Fibroblast of skin of right quadriceps (primary cell): ENCODE measurements around the gene RIC1.
"Not testable (repeated sequence)": the region's sequence is repeated elsewhere in the genome, so short reads cannot be mapped to it uniquely, and the experiment has no call there.

ENCODE experiments used
- DNase-seq: peaks from one replicate; pipeline ENCODE4 v3.0.0-alpha.2; 2013

RIC1 gene

DNA sequence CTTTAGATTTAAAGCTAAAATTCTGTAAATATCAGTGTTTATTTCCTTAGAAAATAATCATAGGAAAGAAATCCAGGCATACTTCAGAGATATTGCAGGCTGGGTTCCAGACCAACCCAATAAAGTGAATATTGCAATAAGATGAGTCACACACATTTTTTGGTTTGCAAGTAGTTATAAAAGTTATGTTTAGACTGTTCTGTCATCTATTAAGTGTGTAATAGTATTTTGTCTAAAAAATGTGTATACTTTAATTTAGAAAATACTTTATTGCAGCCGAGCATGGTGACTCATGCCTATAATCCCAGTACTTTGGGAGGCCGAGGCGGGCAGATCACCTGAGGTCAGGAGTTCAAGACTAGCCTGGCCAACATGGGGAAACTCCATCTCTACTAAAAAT is 6.9 kb upstream of the RIC1 start:
- DNase-seq = peak; percentile 92

DNA sequence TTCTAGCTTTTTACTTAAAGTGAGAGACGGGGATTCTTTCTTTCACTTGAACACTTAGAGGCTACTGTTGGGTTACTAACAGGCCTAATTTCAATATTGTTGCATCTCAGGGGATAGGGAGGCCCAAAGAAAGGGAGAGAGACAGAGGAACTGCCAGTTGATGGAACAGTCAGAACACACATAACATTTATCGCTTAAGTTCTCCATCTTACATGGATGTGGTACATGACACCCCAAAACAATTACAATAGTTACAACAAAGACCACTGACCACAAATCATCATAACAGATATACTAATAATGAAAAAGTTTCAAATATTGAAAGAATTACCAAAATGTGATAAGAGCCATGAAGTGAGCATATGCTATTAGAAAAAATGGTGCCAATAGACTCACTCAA is 4.3 kb upstream of the RIC1 start:
- no peak for DNase-seq

DNA sequence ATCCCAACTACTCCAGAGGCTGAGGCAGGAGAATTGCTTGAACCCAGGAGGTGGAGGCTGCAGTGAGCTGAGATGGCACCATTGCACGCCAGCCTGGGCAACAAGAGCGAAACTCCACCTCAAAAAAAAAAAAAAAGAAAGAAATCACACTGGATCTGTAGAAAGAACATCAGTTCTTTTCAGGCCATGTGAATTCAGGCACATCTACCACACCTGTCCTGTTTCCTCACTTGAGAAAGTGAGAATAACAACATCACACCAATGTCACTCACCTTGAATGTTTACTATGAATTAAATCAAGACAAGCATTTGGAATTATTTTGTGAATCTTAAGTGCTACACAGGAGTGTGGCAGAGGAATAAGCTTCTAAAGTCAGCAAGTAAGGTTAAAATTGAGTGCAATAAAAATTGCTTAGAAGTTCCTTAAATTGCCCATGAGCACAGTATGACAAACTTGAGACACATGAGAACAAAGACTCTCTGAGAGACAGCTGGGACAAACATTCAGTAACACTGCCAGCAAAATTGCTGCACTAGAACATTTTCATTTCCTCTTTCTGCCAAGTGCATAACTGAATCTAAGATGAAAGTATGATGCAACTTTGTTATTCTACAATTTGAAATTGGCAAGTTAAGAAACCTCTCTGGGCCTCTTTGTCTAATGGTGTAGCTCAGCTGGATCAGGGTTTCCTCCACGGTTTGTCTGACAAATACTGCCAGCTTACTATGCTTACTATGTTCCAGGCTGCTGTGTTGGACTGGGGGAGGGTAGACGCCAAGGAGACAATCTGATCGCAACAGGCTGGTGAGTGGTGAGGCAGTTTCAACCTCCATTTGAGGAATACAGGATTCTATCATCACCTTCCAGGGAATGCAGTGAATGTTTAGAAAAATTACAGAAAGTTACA is 1.9 kb upstream of the RIC1 start:
- DNase-seq = peak; percentile 79

DNA sequence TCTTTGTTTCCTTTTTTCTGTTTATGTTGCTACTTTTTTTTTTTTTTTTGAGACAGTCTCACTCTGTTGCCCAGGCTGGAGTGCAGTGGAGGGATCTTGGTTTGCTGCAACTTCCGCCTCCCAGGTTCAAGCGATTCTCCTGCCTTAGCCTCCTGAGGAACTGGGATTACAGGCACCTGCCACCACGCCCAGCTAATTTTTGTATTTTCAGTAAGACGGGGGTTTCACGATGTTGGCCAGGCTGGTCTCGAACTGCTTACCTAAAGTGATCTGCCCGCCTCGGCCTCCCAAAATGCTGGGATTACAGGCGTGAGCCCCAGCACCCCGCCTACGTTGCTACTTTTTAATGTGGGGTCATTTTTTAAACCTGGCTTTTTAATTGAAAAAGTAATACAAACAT is 1.2 kb upstream of the RIC1 start:
- not testable (repeated sequence) for DNase-seq

DNA sequence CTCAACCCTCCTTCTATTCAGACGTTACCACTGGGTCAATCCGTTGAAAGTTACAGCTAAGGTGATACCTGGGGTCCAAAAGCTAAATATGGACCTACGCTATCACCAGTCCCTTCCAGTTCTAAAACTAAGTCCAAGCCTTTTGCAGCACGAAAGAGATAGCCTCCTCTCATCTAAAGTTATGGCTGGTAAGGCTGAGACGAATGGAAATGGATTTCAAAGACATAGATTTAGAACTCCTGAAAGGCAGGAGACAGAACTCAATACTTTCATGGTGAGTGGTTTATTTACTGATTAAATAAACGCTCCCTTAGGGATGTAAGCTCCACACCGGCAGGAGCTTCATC is 751 bp upstream of the RIC1 start:
- no peak for DNase-seq

DNA sequence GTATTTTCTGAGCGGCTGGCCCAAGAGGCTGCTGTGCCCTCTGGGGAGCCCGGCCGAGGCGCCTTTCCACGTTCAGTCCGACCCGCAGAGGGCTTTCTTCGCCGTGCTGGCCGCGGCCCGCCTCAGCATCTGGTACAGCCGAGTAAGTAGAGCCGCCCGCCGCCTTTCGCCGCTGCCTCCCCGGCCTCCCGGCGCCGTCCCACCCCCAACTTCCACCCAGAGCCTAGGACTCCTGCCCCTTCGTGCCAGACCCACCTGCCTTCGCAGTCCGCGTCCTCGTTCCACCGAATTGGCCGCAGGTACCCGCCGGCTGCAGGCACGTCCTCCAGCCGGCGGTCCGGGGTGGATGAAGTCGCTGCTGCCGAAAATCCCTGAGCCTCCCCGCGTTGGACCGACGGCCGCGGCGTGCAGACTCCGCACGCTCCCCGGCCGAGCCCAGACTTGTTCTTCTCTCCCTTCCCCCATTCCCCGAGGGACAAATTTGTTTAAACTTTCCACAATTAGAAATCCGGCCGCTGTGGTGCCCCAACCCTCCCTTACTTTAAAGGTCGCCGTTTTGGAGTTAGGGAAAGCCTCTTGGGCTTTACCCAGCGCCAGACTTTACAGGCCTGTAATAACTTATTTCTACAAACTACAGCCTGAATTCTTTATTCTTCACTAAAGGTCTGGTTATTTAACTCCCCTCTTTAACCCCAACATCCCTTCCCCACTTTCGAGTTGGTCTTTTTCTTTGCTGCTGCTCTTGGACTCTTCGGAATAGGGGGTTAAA is 589 bp downstream of the RIC1 start:
- peak; percentile 33 for DNase-seq

DNA sequence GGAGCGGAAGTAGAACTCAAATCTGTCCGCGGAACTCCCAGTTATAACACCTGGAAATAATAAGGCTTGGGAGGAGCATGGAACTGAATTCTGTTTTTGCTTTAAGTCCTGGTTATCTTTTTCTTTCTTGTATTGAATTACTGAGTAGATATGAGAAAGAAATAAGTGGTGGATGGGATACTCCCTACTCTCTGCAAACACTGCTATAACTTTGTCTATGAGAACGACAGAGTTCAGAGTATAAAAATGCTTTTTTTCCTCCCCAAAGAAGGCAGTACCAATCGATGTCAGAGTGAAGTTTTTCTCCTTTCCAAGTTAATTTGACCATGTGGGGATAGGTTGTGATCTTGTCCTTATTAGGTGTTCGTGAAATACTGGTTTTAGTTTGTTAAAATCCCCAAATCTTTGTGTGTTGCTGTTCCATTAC is 1.2 kb downstream of the RIC1 start:
- DNase-seq = peak; percentile 54

DNA sequence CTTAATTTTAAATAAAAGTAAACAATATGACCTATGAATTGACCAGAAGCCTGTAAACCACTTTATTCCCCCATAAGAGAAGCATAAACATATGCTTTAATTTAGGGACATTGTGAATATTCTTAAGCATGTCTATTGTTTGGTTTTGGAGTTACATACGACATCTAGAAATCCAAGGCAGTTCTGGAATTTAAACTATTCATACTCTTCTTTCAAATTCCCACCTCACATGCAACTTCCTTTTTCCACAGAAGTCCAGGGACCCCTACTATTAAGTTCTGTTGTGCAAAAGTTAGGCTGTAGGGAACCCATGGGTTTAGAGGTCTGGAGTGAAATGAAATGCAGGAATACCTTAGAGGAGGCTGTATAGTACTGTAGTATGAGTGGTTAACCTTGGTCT is 2.1 kb downstream of the RIC1 start:
- DNase-seq = peak; percentile 55

DNA sequence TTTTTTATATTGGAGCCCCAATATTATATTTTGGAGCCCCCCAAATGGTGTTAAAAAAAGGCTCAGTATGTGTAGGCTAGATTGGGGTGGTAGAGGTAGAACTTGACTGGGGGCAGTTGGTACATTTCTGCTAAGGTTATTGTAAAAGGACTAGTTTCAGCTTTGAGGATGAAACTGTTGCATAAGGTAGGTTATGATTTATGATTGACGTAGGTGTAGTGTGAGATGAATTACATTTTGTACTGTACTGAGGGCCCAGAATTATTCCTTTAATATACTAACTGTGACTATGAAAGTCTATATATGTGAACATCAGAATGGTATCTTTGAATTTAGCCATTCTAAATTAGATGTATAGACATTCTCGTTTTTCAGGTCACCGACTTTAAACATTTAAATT is 3.6 kb downstream of the RIC1 start:
- no peak for DNase-seq

DNA sequence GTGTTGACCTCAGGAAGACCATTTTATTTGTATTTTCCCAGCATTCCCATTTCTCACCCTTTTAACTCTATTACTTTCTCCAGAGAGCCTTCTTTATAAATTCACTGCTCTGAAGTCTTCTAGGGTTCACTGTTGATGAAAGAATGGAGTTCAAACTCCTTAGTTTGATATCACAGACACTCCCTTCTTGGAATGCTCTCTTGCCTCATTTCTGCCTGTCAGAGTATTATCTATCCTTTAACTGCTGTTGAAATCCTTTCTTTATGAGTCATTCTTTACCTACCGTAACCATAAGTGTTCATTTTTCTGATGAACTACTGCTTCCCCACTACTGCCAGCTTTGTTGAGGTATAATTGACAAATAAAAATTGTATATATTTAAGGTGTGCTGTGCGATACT is 4.3 kb downstream of the RIC1 start:
- peak; percentile 17 for DNase-seq

DNA sequence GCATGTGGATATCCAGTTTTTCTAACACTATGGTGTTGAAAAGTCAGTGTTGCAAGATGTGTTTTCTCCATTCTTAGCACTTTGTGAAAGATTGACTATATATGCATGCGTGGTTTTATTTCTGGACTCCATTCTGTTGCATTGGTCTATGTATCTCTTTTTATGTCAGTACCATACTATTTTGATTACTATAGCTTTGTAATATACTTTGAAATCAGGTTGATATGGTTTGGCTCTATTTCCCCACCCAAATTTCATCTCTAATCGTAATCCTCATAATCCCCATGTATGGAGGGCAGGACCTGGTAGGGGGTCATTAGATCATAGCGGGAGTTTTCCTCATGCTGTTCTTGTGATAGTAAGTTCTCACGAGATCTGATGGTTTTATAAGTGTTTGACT is 6.5 kb downstream of the RIC1 start:
- no peak for DNase-seq

DNA sequence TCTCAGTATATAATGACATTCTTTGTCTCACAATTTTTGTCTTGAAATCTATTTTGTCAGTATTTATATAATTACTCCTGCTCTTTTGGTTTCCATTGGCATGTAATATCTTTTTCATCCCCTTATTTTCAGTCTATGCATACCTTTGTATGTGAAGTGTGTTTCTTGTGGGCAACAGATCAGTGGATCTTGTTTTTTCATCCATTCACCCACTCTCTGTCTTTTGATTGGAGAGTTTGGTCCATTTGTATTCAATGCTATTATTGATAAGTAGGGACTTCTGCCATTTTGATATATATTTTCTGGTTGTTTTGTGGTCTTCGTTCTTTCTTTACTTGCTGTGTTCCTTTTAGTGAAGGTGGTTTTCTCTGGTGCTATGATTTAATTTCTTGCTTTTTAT is 10.9 kb downstream of the RIC1 start:
- no peak for DNase-seq

DNA sequence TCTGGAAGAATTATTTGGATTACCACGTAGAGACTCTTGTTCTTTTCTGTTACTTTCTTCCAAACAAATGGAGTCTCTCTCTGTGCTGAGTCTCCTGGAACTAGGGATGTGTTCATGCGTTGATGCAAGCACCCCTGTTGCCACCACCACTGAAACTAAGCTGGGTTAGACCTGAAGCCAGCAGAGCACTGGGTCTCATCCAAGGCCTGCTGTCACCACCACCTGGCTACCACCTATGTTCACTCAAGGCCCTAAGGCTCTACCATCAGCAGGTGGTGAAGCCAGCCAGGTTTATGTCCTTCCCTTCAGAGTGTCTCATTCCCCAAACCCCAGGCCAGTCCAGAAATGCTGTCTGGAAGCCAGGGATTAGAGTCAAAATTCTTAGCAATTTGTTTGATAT is 13.3 kb downstream of the RIC1 start:
- DNase-seq = no peak

DNA sequence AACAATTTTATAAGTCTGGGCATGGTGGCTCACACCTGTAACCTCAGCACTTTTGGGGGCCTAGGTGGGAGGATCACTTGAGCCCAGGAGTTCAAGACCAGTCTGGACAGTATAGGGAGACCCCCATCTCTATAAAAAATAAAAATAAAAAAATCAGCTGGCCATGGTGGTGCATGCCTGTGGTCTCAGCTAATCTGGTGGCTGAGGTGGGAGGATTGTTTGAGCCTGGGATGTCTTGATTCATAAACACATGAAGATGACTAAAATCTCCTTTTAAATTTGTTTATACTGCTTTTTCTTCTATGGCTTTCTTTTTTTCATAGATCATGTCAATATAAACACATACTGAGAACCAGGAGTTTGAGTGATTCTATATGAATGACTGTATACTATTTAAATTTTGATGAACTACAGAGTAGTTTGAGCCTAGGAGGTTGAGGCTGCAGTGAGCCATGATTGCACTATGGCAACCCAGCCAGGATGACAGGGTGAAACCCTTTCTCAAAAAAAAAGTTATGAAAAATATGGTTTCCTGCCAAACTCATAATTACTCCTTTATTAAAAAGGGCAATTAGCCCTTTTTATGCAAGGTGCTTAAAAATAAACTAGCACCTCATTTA is 14.2 kb downstream of the RIC1 start:
- DNase-seq = no peak

DNA sequence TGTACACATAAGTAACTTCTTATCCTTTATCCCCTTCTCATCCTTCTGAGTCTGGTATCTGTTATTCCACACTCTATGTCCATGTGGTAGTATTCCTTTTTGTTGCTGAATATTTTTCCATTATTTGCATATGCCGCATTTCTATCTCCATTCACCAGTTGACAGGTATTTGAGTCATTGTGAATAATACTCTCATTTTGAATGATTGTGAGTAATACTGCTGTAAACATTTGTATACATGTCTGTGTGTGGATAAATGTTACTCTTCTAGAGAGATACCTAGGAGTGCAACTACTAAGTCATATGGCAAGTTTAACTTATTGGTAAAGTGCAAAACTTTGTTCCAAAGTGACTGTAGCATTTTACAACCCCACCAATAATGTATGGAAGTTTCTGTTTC is 15.6 kb downstream of the RIC1 start:
- DNase-seq = no peak

DNA sequence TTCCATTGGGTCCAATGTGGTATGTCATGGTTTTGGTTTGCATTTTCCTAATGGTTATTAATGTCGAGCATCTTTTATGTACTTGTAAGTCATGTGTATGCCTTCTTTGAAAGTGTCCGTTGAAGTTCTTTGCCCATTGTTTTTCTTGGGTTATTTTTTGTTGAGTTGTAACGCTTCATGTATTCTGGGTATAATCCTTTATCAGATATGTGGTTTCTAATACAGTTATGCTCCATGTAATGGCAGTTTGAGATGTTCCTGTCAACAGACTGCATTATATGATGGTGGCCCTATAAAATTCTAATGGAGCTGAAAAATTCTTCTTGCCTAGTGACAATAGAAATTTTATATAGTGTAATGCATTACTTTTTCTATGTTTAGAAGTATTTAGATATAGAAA is 17.2 kb downstream of the RIC1 start:
- DNase-seq = no peak

DNA sequence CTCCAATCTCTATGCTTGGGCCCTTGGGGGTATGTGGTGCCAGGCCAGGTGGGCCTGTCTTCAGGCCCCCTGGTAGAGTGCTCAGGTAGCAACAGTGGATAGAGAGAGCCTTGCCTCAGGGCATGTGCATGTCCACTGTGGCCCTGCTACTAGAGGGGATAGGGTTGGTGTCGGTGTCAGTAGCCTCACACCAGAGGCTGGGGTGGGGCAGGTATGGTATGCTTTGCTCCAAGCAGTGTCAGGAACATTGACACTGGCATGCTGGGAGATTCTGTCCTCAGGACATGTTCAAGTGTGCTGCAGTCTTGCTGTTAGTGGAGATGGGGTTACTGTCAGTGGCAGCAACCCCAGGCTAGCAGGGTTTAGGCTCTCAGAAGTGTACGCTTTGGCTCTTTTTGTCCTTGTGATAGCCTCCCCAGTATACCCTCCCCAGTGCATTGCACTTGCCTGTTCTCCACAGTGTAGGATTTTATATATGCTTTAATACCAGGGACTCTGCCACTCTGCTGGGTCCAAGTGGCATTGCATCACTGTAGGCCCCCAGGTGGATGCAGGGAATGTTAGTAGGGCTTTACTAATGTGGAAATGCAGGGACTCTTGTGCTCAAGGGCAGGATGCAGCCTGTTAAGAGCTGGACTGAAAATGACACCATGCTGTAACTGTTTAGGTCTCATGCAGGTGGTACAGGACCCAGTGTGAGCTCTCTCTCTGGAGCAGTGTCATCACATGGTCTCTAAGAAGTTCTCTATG is 21.6 kb downstream of the RIC1 start:
- DNase-seq = no peak

DNA sequence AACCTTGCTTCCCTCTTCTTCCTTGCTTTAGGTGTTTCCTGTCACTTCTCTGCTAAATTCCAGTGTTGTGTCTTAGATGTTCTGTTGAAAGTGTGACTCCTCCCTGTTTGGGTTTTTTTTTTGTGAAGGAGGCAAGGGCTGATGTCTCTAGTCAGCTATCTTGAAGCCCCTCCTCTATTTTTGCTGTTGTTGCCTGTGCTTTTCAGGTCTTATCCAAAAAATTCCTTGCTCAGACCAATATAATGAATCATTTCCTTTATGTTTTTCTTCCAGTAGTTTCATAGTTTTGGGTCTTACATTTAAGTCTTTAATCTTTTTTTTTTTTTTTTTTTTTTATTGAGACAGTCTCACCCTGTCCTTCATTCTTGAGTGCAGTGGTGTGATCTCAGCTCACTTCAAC is 22.3 kb downstream of the RIC1 start:
- DNase-seq = no peak

DNA sequence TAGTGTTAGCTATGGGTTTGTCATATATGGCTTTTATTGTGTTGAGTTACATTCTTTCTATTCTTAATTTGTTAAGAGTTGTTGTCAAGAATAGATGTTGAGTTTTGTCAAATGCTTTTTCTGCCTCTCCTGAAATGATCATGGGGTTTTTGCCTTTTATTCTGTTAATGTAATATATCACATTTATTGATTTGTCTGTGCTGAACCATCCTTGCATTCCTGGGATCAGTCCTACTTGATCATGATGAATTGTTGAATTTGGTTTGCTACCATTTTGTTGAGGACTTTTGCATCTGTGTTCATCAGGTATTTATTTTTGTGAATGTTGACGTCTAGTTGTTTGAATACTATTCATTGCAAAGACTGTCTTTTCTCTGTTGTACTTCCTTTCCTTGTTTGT is 23.9 kb downstream of the RIC1 start:
- DNase-seq = no peak

DNA sequence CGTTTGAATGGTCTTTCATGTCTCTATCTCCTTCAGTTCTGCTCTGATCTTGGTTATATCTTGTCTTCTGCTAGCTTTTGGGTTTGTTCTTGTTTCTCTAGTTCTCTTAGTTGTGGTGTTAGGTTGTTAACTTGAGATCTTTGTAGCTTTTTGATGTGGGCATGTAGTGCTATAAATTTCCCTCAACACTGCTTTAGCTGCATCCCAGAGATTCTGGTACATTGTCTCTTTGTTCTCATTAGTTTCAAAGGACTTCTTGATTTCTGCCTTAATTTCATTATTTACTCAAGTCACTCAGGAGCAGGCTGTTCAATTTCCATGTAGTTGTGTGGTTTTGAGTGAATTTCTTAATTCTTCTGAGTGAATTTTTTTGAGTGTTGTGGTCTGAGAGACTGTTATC is 33.9 kb downstream of the RIC1 start:
- not testable (repeated sequence) for DNase-seq

DNA sequence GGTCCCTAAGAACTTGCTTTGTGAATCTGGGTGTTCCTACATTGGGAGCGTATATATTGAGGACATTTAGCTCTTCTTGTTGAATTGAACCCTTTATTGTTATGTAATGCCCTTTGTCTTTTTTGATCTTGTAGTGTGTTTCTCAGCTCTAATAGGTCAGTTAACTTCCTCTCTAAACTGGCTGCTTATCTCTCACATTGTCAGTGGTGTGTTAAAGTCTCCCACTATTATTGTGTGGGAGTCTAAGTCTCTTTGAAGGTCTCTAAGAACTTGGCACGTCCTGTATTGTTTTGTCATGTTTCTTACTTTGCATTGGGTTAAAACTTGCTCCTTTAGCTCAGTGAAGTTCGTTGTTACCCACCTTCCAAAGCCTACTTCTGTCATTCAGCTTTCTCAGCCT is 36.2 kb downstream of the RIC1 start:
- DNase-seq = no peak

DNA sequence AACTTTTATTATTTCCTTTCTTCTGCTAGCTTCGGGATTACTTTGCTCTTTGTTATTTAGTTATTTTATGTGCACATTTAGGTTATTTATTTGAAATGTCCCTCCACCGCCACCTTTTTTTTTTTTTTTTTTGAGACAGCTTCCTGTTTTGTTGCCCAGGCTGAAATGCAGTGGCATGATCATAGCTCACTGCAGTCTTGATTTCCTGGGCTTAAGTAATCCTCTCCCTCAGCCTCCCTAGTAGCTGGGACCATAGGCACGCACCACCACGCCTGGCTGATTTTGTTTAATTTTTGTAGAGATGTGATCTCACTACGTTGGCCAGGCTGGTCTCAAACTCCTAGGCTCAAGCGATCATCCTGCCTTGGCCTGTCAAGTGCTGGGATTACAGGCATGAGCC is 38.5 kb downstream of the RIC1 start:
- no peak for DNase-seq

DNA sequence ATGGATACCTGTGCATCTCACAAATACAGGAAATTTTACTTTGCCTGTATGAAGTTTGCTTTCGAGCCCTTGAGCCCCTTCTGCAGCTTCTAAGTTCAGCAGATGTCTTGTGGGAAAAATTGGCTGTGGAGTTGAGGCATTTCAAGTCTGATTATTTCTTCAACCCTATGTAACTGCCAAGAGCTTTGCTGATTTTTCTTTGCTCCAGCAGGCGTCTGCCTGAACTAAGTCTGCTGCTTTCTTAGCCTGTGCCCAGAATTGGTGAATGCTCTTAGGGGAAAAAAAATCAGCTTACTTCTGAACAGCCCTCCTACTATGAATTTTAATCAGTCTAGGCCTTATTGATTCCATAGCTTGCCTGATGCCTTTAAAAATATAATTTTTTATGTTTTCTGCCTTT is 41.2 kb downstream of the RIC1 start:
- DNase-seq = no peak
